Measurements from ENCODE around the gene CDH18.
A peak's percentile ranks its signal among the peaks of the same experiment; 100 is the strongest.

The CDH18 gene

DNA sequence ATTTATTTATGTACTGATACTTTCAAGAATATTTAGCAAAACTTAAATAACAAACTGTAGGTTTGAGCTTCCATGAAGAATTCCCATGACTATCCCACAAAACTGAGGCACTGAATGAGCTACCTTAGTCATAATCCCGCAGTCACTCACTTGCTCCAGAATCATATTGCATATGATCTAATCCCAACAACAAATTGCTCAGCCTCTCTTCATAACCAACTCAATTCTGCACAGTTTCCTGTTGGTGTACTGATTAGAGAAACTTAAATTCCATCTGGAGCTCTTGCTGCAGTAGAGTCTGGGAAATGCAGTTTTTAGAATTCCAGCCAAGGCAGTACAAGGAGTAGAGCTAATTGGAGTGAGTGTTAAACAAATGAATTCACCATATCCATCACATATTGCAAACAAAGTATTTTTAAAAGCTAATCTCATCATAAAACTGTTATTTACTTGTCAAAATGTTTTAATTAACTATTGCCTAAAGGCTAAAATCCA lies 35.7 kb upstream of the CDH18 start:
- H3K27ac ChIP-seq: no peak overlapping the region
- H3K4me3 ChIP-seq: no peak overlapping the region
- no peak for DNase-seq (ENCODE audit: low spot score)

GRCh38 chr5:20020247-20020646 lies 32.2 kb upstream of the CDH18 start:
- Histone ChIP-seq H3K4me3 (no peak overlapping the region), H3K27ac (no peak overlapping the region)
- TF ChIP-seq CTCF (IDR thresholded peaks at IDR 0.05): no peak
- no peak for DNase-seq (ENCODE audit: low spot score)

More for the DNA sequence above, 35.7 kb upstream of the CDH18 start:
- TF ChIP-seq CTCF (IDR thresholded peaks at IDR 0.05): no peak

DNA sequence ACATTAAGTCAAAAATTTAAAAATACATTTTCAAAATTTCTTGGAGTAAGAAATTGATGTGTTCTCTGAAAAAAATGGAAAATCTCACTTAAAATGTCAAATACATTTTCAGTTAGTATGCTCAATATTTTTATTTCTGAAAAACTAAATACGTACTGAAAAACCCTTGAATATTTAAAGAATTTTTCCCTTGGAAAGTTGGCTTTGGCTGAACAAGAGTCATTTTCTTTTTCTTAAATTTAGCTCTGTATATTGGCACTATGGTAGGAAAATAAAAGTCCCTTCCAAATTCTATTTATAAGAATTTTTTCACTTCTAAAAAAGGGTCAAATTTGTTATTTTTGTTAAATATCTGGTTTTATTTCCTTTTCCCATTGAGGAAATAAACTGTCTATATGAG lies 29.0 kb upstream of the CDH18 start:
- no peak for TF ChIP-seq CTCF (IDR thresholded peaks at IDR 0.05)
- DNase-seq (ENCODE audit: low spot score): no peak
- H3K27ac ChIP-seq: no peak overlapping the region
- H3K4me3 ChIP-seq: no peak overlapping the region

DNA sequence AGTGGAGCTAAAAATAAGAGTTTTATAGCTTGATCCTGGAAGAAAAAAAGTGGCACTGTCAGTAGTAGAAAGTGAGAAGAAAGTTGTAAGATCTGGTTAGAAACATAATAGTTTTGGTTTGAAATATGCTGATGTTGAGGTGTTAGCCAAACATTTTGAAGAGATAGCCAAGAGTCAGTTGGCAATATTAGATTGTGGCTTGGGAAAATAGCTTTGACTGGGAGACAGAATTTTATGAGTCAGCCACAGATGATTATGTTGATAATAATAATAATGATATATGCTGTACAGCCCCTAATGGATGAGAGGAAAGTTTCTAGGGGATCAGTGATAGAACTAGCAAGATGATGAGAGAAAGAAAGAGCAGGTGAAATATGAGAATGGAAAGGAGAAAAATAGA lies 12.4 kb upstream of the CDH18 start:
- H3K27ac ChIP-seq: no peak overlapping the region
- H3K4me3 ChIP-seq: no peak overlapping the region
- no peak for DNase-seq (ENCODE audit: low spot score)
- no peak for TF ChIP-seq CTCF (IDR thresholded peaks at IDR 0.05)

DNA sequence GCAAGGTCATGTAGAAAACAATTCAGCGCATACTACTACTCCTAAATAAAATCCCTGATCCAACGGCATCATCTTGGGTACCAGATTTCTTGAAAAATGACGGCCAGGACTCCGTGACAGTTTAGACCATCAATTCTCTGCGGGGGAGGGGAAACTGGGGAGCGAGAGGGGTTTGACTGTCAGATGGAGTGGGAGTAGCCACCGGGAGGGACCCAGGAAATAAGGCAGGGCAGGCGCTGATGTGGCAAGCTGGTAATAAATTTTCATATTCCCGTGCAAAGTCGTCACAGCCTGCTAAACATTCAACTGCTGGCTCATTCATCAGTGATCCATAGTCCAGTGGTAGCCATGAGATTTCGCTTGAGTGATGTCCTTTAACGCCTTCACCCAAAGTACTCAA lies 457 bp upstream of the CDH18 start:
- DNase-seq (ENCODE audit: low spot score): no peak
- H3K4me3 ChIP-seq: peak overlapping the region; percentile 50
- H3K27ac ChIP-seq: no peak overlapping the region
- no peak for TF ChIP-seq CTCF (IDR thresholded peaks at IDR 0.05)

DNA sequence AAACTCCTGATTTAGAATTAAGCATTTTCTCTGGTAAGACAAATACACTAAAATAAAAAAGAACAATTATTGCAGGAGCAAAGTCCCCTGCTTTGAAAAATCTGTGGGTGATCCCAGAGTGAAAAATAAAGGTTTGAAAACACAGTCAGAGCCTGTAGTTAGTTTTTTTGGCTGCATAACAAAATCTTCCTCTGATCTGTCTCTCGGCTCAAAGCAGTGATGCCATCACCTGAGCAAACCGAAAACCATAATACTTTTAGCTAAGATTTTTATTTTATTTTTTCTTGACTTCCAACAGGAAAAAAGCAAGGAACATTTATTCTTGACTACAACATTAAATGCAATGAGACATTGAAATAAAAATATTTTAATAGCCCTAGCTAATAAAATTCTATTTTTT lies 1.2 kb downstream of the CDH18 start:
- no peak for DNase-seq (ENCODE audit: low spot score)
- Histone ChIP-seq H3K27ac (no peak overlapping the region), H3K4me3 (no peak overlapping the region)
- no peak for TF ChIP-seq CTCF (IDR thresholded peaks at IDR 0.05)

- Histone ChIP-seq H3K4me3 (no peak overlapping the region), H3K27ac (no peak overlapping the region)
- no peak for DNase-seq (ENCODE audit: low spot score)
- no peak for TF ChIP-seq CTCF (IDR thresholded peaks at IDR 0.05)
Measured at GRCh38 chr5:19986031-19986619, 1.9 kb downstream of the CDH18 start.

All from coronary artery (tissue), 2 donors.